GM18907 (cell line): Measurements from ENCODE around the gene JPT2.

Experiments
- ATAC-seq: cut with Tn5 transposase; IDR thresholded peaks from one replicate; pipeline ENCODE4 v1.9.1; 2021; ENCODE audit warnings: mild to moderate bottlenecking, moderate library complexity; ENCODE audit not compliant: unreplicated experiment

Gene JPT2

DNA sequence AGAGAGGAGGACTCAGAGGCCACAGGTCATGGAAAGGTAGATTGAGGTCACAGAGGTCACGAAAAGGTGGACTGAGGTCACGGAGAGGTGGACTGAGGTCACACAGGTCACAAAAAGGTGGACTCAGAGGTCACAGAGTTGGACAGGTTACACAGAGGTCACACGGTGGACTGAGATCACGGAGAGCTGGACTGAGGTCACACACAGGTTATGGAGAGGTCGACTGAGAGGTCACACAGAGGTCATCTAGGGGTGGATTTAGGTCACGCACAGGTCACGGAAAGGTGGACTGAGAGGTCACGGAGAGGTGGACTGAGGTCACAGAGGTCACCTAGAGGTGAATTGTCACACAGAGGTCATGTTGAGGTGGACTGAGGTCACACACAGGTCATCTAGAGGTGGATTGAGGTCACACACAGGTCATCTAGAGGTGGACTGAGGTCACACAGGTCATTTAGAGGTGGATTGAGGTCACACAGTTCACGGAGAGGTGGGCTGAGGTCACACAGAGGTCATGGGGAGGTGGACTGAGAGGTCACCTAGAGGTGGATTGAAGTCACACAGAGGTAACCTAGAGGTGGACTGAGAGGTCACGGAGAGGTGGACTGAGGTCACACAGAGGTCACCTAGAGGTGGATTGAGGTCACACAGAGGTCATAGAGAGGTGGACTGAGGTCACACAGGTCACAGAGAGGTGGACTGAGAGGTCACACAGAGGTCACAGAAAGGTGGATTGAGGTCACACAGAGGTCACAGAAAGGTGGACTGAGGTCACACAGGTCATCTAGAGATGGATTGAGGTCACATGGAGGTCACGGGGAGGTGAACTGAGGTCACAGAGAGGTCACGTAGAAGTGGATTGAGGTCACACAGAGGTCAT, 26.7 kb upstream of the JPT2 start:
- no peak for ATAC-seq

DNA sequence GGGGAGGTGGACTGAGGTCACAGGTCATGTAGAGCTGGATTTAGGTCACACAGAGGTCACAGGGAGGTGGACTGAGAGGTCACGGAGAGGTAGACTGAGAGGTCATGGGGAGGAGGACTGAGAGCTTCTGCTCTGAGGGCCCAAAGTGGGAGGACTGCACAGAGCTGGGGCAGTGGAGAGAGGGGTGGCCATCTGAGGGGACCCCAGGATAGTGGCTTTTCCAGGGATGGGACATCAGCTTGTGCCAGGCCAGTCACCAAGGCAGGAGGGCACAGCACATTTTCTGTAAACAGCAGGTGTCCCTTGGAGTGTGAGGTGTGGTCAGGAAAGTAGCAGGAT, 26.1 kb upstream of the JPT2 start:
- ATAC-seq, result no peak

DNA sequence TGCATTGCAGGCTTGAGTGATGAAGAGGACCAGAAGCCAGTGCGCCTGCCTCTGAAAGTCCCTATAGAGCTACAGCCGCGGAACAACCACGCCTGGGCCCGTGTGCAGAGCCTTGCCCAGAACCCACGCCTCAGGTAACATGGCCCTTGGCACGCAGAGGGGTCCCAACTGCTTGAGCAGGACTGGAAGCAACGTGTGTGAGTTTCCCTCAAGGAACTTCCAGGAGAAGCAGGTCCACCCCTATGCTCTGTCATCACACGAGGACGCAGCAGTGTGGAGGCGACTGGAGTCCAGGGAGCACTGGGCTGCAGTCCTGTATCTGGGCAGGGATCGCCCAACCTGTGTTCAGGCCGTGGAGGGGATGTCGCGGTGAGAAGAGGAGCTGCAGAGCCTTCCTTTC, 25.1 kb upstream of the JPT2 start:
- ATAC-seq, result no peak

DNA sequence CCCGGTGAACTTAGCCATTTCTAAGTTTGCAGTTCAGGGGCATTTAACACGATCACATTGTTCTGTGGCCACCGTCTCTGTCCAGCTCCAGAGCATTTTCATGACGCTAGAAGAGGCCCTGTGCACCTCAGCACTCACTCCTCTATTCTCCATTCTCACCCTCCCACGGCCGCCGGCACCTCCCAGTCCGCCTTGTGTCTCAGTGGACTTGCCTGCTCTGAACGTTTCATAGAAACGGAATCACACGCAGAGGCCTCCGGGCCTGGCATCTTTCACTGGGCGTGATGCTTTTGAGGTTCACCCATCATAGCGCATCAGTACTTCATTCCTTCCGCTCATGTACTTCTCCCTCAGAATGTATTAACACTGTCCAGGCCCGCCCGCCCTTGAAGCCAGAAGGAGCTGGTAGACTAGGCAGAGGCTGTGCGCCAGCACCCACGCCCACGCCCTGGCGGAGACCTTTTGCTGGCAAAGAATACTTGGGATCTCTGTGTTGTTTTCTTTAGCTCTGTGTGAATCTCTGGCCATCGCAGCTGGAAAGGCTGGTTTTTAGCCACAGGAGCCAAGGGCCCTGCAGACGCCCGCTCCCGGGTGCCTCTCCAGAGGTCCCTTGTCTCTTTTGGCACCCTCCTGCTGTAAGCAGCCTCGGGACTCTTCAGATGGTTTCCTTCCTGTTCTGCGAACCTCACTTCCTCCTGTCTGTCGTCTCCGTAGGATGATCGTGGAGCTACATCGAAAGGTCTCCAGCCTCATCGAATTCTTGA, 23.4 kb upstream of the JPT2 start:
- no peak for ATAC-seq

DNA sequence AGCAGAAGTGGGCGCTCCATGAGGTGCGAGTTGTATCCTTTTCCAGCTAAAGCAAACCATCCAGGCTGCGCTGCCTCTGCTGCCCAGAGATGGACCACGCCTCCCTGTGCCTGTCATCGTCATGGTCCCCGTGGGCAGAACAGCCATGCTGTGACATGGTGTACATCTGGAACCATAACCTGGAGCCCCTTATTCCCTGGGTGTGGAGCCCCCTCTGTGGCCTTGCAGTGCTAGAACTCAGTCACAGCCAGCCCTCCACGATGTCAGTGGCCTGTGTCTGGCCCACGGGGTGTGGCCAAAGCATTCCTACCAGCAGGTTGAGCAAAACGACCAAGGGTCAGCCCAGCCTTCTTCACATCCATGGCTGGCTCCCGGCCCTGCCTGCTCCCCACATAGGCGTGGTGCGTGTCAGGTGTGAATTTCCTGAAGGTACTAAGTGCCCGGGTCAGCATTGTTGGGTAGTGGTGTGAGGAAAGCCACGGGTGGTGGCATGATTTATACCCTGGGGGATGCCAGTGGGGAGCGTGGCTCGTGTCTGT, 22.7 kb upstream of the JPT2 start:
- ATAC-seq, result no peak

DNA sequence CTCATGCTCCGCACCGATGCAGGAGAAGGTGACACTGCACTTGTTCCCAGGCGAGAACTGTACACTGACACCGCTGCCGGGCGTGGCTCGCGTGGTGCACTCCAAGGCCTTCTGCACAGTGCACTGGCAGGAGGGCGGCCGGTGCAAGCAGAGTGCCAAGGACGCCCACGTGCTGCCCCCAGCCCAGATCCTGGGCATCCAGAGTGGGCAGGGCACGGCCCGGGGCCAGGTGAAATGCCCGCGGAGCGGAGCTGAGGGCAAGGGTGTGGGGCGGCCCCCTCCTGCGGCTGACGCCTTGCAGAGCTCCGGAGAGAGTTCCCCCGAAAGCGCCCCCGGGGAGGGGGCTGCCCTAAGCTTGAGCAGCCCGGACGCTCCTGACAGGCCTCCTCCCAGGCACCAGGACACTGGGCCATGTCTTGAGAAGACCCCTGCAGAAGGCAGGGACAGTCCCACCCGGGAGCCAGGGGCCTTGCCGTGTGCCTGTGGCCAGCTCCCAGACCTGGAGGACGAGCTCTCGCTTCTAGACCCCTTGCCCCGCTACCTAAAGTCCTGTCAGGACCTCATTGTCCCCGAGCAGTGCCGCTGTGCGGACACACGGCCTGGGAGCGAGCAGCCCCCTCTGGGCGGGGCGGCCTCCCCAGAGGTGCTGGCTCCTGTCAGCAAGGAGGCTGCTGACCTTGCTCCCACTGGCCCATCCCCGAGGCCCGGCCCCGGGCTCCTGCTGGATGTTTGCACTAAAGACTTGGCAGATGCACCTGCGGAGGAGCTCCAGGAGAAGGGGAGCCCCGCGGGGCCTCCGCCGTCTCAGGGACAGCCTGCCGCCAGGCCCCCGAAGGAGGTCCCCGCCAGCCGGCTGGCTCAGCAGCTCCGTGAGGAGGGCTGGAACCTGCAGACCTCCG, 21.9 kb upstream of the JPT2 start:
- no peak for ATAC-seq

DNA sequence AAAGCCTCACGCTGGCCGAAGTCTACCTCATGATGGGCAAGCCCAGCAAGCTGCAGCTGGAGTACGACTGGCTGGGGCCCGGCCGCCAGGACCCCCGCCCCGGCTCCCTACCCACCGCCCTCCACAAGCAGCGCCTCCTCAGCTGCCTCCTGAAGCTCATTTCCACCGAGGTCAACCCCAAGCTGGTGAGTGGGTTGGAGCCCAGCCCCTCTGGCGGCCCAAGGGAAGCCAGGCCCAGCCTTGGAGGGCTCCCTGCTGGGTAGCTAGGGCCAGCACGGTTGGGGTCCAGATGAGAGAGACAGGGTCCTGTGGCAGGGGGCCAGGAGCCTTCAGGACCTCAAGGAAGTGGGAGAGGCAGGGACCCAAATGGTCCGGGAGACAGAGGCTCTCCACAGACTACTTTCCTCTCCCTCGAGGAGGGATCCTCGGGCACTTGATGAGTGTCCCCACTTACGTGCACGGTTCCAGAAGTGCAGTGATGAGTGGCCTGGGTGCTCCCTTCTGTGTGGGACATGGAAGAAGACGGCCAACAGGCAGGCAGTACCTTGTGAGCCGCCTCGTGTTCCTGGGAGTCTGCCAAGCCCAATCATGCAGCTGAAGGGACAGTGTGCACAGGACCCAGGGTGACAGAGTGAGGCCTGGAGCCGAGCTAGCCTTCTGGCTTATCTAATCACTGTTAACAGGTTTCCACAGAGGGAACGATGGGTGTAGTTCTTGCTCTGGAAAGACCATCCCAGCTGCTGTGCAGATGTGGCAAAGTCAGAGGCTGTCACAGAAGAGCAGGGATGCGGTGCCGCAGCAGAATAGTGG, 21.1 kb upstream of the JPT2 start:
- ATAC-seq, result no peak

DNA sequence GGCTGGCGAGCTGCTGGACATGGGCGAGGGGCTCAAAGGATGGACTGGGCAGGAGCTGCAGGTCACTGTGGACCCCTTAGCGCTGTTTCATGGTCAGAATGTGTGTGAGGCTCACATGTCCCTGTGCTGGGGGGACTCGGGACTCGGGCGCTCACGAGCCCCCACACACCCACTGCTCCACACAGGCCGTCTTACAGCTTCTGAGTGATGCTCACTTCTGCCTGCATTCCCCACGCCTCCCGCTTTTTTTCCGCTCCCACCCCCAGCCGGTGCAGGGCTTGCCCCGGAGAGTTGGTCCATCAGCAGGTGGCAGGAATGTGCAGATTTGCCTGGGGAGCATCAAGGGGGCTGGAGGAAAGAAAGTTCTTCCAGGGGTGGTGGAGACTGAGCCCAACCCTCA, 20.2 kb upstream of the JPT2 start:
- ATAC-seq, result no peak

DNA sequence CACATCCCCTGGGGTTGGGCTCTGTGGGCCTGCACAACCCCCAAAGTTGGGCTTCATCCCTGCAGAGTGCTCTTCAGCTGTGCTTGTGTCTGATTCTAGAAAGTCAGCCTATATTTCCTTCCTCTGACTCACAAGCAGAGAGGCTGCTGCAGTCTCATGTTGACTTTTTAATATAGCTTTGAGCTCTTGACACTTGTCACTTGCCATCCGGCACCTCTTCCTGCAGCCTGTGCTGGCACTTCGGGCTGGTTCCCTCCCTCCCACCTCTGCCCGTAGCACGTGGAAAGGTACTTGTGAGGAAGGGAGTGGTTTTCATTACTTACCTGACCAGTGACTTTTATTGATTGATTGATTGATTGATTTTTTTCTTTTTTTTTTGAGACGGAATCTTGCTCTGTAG, 19.0 kb upstream of the JPT2 start:
- ATAC-seq, result no peak

DNA sequence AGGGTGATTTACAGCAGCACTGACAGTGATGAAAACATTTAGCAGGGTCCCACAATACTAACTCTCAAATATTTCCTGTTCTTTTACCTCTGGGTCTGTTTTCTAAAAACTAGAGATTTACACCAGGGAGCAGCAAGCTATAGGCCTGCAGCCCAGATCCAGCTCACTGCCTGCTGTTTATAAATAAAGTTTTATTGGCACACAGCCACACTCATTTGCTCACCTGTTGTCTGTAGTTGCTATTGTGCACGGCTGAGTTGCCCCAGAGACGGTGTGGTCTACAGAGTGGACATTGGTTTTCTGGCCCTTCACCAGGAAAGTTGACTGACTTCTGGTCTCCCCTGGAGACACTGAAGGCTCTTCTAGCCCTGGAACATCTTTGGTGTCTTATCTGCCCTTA, 16.3 kb upstream of the JPT2 start:
- ATAC-seq, result no peak

DNA sequence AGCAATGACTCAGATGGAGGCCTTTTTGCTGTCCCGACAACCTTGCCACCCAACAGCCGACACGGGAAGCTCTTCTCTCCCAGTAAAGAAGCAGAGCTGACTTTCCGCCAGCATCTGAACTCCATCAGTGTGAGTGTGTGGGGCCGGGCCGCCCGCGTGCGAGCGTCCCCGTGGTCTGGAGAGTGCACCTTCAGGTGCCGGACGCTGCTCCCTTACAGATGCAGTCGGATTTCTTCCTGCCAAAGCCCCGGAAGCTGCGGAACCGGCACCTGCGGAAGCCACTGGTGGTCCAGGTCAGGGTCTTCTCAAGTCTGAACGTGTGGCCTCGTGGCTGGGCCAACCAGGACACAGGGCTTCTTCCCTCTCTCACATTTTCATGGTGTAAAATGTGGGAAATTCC, 15.5 kb upstream of the JPT2 start:
- ATAC-seq, result no peak

DNA sequence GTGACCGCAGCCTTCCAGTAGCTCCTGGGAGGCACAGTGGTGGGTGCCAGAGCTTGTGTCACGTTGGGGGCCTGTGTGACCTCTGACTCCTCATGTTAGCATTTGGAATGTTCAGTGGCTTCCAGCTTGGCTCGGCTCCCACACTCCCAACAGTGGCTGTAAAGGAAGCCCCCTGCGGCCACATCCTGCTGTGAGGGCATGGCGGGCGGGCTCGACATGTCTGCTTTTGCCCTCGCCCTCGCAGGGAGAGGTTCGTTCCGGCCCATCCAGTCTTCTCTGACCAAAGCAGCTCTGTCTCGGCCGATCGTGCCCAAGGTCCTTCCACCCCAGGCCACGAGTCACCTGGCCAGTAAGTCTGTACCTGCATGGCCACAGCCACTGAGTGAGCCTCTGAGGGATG, 12.2 kb upstream of the JPT2 start:
- no peak for ATAC-seq

DNA sequence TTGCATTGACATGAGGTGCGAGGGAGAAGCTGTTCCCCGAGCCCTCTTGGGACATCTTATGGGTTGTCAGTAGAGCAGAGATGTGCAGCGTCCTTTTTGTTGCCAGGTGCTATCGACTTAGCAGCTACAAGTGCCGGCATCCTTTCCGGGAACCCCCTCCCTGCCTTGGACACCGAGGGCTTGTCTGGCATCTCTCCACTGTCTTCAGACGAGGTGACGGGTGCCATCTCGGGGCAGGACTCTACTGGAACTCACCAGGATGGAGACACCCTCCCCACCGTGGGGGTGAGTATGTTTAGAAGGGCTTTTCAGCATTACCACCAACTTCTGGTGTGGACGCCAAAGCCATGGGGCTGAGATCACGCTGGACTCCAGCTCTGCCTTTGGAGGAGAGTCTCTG, 11.8 kb upstream of the JPT2 start:
- ATAC-seq, result no peak

DNA sequence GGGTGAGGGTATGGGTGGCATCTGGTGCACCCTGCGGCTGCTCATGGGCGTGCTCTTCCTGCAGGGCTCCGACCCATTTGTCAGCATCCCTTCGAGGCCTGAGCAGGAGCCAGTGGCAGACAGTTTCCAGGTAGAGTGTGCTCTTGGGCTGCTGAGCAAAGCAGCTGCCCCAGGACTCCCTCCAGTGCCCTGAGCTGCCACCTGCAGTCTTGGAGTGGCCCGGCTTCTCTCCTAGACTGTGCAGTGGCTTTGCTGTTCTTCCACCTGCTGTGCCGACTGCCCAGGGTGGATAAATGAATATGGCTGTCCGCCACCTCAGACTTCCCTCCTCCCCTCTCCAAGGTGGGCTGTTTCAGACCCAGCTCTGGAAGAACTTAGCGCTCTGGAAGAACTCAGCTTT, 10.8 kb upstream of the JPT2 start:
- ATAC-seq, result no peak

DNA sequence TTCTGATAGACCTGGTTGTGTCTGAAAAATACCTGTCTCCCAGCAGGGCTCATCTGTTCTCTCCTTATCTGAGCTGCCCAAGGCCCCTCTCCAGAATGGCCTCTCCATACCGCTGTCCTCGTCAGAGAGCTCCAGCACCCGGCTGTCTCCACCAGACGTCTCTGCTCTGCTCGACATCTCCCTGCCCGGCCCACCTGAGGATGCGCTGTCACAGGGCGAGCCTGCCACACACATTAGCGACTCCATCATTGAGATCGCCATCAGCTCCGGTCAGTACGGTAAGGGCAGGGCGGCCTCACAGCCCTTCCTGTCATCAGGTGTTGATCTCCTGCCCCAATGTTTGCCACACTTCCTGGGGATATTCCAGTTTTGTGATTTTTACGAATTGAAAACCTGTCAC, 10.2 kb upstream of the JPT2 start:
- no peak for ATAC-seq

DNA sequence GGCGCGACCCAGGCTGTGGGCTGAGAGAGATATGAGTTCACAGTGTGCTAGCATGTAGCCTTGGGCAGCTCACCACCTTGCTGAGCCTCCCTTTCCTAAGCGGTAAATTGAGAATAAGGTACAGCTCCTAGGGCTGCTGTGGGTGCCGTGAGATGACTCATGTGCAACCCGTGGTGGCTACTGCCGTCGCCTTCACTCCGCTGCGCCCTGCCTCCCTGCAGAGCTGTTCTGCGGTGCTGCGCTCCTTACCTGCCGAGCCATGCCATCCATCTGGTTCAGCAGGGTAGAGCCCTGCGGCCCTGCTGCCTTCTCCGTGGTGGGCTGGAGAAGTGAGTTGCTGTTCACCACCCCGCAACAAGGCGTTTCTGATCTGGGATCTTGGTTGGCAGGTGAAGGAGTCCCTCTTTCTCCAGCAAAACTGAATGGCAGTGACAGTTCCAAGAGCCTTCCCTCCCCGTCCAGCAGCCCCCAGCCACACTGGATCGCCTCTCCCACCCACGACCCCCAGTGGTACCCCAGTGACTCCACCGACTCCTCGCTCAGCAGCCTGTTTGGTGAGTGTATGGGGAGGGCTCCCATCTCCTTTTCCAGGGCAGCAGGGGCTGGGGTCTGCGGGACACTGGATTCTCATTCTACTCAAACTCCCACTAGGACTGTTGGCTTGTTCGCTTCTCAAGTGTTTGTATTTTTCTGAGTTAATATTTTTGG, 9.3 kb upstream of the JPT2 start:
- ATAC-seq, result no peak

DNA sequence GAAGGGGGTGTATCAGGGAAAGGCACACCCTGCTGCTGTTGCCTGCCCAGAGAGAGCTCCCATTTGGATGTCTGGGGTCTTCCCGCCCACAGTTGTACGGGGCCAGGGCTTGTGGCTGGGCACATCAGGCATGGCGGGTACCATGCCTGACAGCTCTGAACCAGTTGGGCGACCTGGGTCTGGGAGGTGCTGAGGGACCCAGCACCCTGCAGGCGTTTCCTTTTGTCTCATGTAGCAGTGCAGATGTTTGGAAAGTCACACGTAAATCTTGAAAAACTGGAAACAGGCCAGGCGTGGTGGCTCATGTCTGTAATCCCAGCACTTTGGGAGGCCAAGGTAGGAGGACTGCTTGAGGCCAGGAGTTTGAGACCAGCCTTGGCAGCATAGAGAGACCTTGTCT, 8.4 kb upstream of the JPT2 start:
- no peak for ATAC-seq

DNA sequence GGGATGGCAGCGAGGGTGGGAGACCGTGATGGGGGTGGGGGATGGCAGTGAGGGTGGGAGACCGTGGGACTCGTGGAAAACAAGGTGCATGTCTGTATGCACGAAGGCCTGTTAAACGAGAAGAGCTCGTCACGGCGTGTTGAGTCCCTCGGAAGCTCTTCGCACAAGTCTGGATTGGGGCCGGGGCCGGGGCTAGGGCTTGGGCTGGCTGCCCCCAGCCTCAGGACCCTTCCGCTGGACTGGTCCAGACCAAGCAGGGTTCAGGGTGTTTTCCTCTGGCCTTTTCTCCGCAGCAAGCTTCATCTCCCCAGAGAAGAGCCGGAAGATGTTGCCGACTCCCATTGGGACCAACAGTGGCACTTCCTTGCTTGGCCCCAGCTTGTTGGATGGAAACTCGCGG, 7.7 kb upstream of the JPT2 start:
- no peak for ATAC-seq

DNA sequence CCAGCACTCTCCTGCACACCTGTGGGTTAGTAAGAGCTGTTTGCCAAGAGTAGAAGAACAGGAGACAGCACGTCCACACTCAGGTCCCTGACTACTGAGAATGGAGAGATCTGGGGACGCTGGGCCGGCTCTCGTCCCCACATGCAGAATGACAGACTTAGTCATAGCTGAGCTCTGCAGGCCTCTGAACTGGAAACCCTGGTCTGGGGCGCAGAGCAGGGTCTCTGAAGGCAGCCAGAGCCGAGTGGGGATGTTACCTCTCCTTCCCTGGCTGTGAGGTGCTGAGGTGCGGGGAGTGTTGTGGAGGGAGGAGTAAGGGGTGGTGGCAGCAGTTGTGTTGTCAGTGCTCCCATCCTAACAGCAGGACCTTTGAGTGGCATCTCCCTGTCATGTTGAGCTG, 7.2 kb upstream of the JPT2 start:
- ATAC-seq, result no peak
